ENCODE data around the gene CENPW.

The CENPW gene

DNA sequence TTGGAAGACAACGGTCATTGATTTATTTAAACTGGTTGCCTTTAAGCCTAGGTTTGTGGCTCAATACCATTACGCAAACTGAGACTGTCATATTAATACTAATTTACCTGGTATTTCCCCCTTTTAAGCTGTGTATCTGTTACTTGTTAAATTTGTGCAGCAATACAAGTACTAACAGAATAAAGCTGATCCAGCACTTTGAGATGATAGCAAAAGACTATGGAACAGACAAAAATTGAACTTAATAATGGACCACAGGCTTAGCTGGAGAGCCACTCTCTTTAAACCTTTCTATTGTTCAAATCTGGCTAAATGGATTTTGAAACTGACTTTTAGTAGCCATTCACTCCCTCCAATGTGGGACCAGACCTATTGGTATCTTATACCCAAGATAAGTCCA is 6.2 kb upstream of the CENPW start:
- Histone ChIP-seq H3K27me3 (ENCODE audit: control insufficient read depth in 5 of 5, insufficient read depth in 4 of 5, low read length in 5 of 5) (no peaks in the 10 kb centered on the region), H3K9ac (ENCODE audit: low read length in 5 of 5) (no peak overlapping the region), H3K9me3 (ENCODE audit: control insufficient read depth in 5 of 5, low read length in 5 of 5) (no peaks in the 10 kb centered on the region), H3K4me1 (ENCODE audit: control insufficient read depth in 5 of 5, insufficient read depth in 5 of 5, low read length in 5 of 5) (peaks cover 0 to 11% (median 9%) of the 10 kb centered on the region in 5 donors), H3K27ac (ENCODE audit: low read depth, low read length) (no peak overlapping the region), H3K4me3 (ENCODE audit: low read depth in 1 of 5, low read length in 5 of 5) (no peak overlapping the region), H3K36me3 (ENCODE audit: control insufficient read depth in 5 of 5, insufficient read depth in 5 of 5, low read length in 5 of 5) (no peaks in the 10 kb centered on the region)

DNA sequence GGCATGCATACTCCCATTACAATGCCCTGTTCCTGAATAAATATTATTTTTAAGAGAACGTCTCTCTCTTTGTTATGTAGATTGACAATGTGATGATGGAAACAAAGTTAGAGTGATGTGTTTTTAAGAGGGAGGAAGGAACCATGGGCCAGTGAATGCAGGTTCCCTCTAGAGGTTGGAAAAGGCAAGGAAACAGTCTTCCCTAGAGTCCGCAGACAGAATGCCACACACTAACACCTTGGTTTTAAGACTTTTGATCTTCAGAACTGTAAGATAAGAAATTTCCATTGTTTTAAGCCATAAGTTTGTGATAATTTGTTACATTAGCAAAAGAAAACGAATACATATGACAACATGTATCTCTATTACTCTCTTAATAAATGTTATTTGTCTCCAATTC is 4.7 kb upstream of the CENPW start:
- Histone ChIP-seq H3K9ac (ENCODE audit: low read length in 5 of 5) (no peak overlapping the region), H3K4me1 (ENCODE audit: control insufficient read depth in 5 of 5, insufficient read depth in 5 of 5, low read length in 5 of 5) (peaks cover 0 to 13% (median 11%) of the 10 kb centered on the region in 5 donors), H3K4me3 (ENCODE audit: low read depth in 1 of 5, low read length in 5 of 5) (no peak overlapping the region), H3K36me3 (ENCODE audit: control insufficient read depth in 5 of 5, insufficient read depth in 5 of 5, low read length in 5 of 5) (no peaks in the 10 kb centered on the region), H3K9me3 (ENCODE audit: control insufficient read depth in 5 of 5, low read length in 5 of 5) (no peaks in the 10 kb centered on the region), H3K27me3 (ENCODE audit: control insufficient read depth in 5 of 5, insufficient read depth in 4 of 5, low read length in 5 of 5) (no peaks in the 10 kb centered on the region), H3K27ac (ENCODE audit: low read depth, low read length) (no peak overlapping the region)

- H3K27ac ChIP-seq (ENCODE audit: low read depth, low read length), result peak overlapping the region; percentile 25
- H3K9me3 ChIP-seq (ENCODE audit: control insufficient read depth in 5 of 5, low read length in 5 of 5), result no peaks in the 10 kb centered on the region
- H3K36me3 ChIP-seq (ENCODE audit: control insufficient read depth in 5 of 5, insufficient read depth in 5 of 5, low read length in 5 of 5), result no peaks in the 10 kb centered on the region
- H3K9ac ChIP-seq (ENCODE audit: low read length in 5 of 5), result peak overlapping the region in 1 of 5 donors; percentile 59
- H3K27me3 ChIP-seq (ENCODE audit: control insufficient read depth in 5 of 5, insufficient read depth in 4 of 5, low read length in 5 of 5), result no peaks in the 10 kb centered on the region
- H3K4me1 ChIP-seq (ENCODE audit: control insufficient read depth in 5 of 5, insufficient read depth in 5 of 5, low read length in 5 of 5), result peaks cover 2 to 22% (median 20%) of the 10 kb centered on the region in 5 donors
- H3K4me3 ChIP-seq (ENCODE audit: low read depth in 1 of 5, low read length in 5 of 5), result no peak overlapping the region
Measured at GRCh38 chr6:126337323-126337722, 2.6 kb upstream of the CENPW start.

DNA sequence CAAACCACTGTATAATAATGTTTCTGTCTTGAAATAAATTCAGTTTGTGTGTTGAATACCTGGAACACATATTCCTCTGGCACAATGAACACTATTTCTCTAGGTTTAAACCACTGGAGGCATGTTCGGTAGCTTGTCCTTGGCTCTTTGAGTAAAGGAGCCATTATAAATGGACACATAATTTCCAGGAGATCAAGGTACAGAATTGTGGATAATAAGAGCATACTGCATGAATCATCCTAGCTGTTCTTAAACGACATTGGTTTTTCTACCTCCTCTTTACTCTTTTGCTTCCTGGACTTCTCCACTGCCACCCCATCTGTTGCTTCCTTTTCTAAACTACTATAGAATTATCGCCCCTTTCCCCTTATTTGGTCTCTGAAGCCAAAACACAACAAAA is 1.2 kb downstream of the CENPW start:
- Histone ChIP-seq H3K27ac (ENCODE audit: low read depth, low read length) (no peak overlapping the region), H3K9ac (ENCODE audit: low read length in 5 of 5) (peak overlapping the region in 1 of 5 donors; percentile 89), H3K4me1 (ENCODE audit: control insufficient read depth in 5 of 5, insufficient read depth in 5 of 5, low read length in 5 of 5) (peaks cover 2 to 22% (median 20%) of the 10 kb centered on the region in 5 donors), H3K27me3 (ENCODE audit: control insufficient read depth in 5 of 5, insufficient read depth in 4 of 5, low read length in 5 of 5) (no peaks in the 10 kb centered on the region), H3K9me3 (ENCODE audit: control insufficient read depth in 5 of 5, low read length in 5 of 5) (no peaks in the 10 kb centered on the region), H3K36me3 (ENCODE audit: control insufficient read depth in 5 of 5, insufficient read depth in 5 of 5, low read length in 5 of 5) (no peaks in the 10 kb centered on the region), H3K4me3 (ENCODE audit: low read depth in 1 of 5, low read length in 5 of 5) (no peak overlapping the region)

GRCh38 chr6:126344181-126344580 is 4.3 kb downstream of the CENPW start:
- no peak overlapping the region for H3K4me3 ChIP-seq (ENCODE audit: low read depth in 1 of 5, low read length in 5 of 5)

GRCh38 chr6:126351960-126352359 is 12.0 kb downstream of the CENPW start:
- H3K27me3 ChIP-seq (ENCODE audit: control insufficient read depth in 5 of 5, insufficient read depth in 4 of 5, low read length in 5 of 5), result no peaks in the 10 kb centered on the region
- no peaks in the 10 kb centered on the region for H3K36me3 ChIP-seq (ENCODE audit: control insufficient read depth in 5 of 5, insufficient read depth in 5 of 5, low read length in 5 of 5)
- H3K27ac ChIP-seq (ENCODE audit: low read depth, low read length), result no peak overlapping the region
- no peak overlapping the region for H3K4me3 ChIP-seq (ENCODE audit: low read depth in 1 of 5, low read length in 5 of 5)
- no peak overlapping the region for H3K9ac ChIP-seq (ENCODE audit: low read length in 5 of 5)
- H3K9me3 ChIP-seq (ENCODE audit: control insufficient read depth in 5 of 5, low read length in 5 of 5), result peaks cover 0 to 3% (median 0%) of the 10 kb centered on the region in 5 donors
- no peaks in the 10 kb centered on the region for H3K4me1 ChIP-seq (ENCODE audit: control insufficient read depth in 5 of 5, insufficient read depth in 5 of 5, low read length in 5 of 5)

More at GRCh38 chr6:126344181-126344580, 4.3 kb downstream of the CENPW start:
- H3K9me3 ChIP-seq (ENCODE audit: control insufficient read depth in 5 of 5, low read length in 5 of 5), result no peaks in the 10 kb centered on the region
- peaks cover 2 to 14% (median 11%) of the 10 kb centered on the region in 5 donors for H3K4me1 ChIP-seq (ENCODE audit: control insufficient read depth in 5 of 5, insufficient read depth in 5 of 5, low read length in 5 of 5)
- H3K27ac ChIP-seq (ENCODE audit: low read depth, low read length), result no peak overlapping the region
- H3K36me3 ChIP-seq (ENCODE audit: control insufficient read depth in 5 of 5, insufficient read depth in 5 of 5, low read length in 5 of 5), result no peaks in the 10 kb centered on the region
- H3K9ac ChIP-seq (ENCODE audit: low read length in 5 of 5), result no peak overlapping the region
- no peaks in the 10 kb centered on the region for H3K27me3 ChIP-seq (ENCODE audit: control insufficient read depth in 5 of 5, insufficient read depth in 4 of 5, low read length in 5 of 5)

DNA sequence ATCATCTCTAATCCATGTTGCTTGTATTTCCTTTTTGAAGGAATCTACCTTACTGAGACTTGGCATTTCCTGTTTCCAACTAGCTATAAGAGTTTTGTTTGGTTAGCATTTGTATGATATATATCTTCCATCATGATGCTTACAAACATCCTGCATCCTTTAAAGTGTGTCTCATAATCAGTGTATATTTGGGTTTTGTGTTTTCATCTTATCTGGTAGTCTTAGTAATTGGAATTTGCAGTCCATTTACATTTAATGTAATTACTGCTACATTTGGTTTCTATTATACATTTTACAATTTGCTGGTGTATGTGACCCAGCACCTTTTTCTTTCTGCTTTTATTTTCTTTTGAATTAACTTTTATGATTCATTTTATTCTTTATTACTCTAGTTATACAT is 12.6 kb downstream of the CENPW start:
- Histone ChIP-seq H3K4me3 (ENCODE audit: low read depth in 1 of 5, low read length in 5 of 5) (no peak overlapping the region), H3K9ac (ENCODE audit: low read length in 5 of 5) (no peak overlapping the region), H3K36me3 (ENCODE audit: control insufficient read depth in 5 of 5, insufficient read depth in 5 of 5, low read length in 5 of 5) (no peaks in the 10 kb centered on the region), H3K27ac (ENCODE audit: low read depth, low read length) (no peak overlapping the region), H3K27me3 (ENCODE audit: control insufficient read depth in 5 of 5, insufficient read depth in 4 of 5, low read length in 5 of 5) (no peaks in the 10 kb centered on the region), H3K9me3 (ENCODE audit: control insufficient read depth in 5 of 5, low read length in 5 of 5) (peaks cover 0 to 6% (median 0%) of the 10 kb centered on the region in 5 donors), H3K4me1 (ENCODE audit: control insufficient read depth in 5 of 5, insufficient read depth in 5 of 5, low read length in 5 of 5) (no peaks in the 10 kb centered on the region)

GRCh38 chr6:126356526-126356925 is 16.6 kb downstream of the CENPW start:
- Histone ChIP-seq H3K36me3 (ENCODE audit: control insufficient read depth in 5 of 5, insufficient read depth in 5 of 5, low read length in 5 of 5) (no peaks in the 10 kb centered on the region), H3K27me3 (ENCODE audit: control insufficient read depth in 5 of 5, insufficient read depth in 4 of 5, low read length in 5 of 5) (no peaks in the 10 kb centered on the region), H3K9ac (ENCODE audit: low read length in 5 of 5) (no peak overlapping the region), H3K9me3 (ENCODE audit: control insufficient read depth in 5 of 5, low read length in 5 of 5) (peaks cover 0 to 7% (median 6%) of the 10 kb centered on the region in 5 donors), H3K4me3 (ENCODE audit: low read depth in 1 of 5, low read length in 5 of 5) (no peak overlapping the region), H3K27ac (ENCODE audit: low read depth, low read length) (no peak overlapping the region), H3K4me1 (ENCODE audit: control insufficient read depth in 5 of 5, insufficient read depth in 5 of 5, low read length in 5 of 5) (no peaks in the 10 kb centered on the region)

DNA sequence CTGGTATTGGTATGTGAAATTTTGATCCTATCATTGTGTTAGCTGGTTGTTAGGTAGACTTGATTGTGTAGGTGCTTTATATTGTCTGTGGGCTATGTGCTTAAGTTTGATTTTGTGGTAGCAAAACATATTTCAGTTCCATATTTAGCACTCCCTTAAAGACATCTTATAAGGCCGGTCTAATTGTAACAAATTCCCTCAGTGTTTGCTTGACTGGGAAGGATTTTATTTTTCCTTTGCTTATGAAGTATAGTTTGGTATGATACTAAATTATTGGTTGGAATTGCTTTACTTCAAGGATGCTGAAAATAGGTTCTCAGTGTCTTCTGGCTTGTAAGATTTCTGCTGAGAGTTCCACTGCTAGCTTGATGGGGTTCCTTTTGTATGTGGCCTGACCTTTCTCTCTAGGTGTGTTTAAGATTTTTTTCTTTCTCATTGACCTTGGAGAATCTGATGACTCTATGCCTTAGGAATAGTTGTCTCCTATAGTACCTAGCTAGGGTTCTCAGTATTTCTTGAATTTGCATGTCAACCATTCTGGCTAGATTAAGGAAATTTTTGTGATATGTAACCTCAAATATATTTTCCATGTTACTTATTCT is 20.1 kb downstream of the CENPW start:
- H3K9ac ChIP-seq (ENCODE audit: low read length in 5 of 5), result no peak overlapping the region
- H3K9me3 ChIP-seq (ENCODE audit: control insufficient read depth in 5 of 5, low read length in 5 of 5), result peaks cover 0 to 7% (median 6%) of the 10 kb centered on the region in 5 donors
- no peaks in the 10 kb centered on the region for H3K36me3 ChIP-seq (ENCODE audit: control insufficient read depth in 5 of 5, insufficient read depth in 5 of 5, low read length in 5 of 5)
- H3K4me3 ChIP-seq (ENCODE audit: low read depth in 1 of 5, low read length in 5 of 5), result no peak overlapping the region
- no peak overlapping the region for H3K27ac ChIP-seq (ENCODE audit: low read depth, low read length)
- H3K4me1 ChIP-seq (ENCODE audit: control insufficient read depth in 5 of 5, insufficient read depth in 5 of 5, low read length in 5 of 5), result no peaks in the 10 kb centered on the region
- no peaks in the 10 kb centered on the region for H3K27me3 ChIP-seq (ENCODE audit: control insufficient read depth in 5 of 5, insufficient read depth in 4 of 5, low read length in 5 of 5)

DNA sequence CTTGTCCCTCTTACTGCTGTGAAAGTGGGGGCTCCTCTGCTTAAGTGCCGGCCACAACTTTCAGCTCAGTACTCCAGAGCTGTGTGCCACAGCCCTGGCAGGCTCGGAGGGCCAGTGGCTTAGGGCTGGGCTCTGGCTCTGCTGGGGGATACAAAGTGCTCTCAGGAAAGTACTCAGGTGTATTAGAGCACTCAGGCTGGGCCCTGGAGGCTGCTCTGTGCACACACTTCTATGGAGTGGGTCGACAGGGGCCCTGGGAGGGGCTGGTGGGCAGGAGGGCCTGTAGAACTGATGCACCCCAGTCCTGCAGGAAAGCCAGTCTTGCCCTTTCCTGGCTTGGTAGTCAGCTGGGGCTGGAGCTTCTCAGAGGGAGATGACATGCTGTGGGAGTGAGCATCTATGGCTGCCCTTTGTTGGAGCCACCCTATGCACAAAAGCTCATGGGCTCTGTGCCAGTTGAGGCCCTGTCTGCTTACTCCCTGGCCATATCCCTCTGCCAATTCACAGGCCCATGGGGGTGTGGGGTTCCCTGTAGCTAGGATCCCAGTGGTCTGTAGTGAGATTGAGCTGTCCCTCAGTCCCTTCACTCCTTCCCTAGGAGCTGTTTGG is 22.0 kb downstream of the CENPW start:
- Histone ChIP-seq H3K27me3 (ENCODE audit: control insufficient read depth in 5 of 5, insufficient read depth in 4 of 5, low read length in 5 of 5) (no peaks in the 10 kb centered on the region), H3K9ac (ENCODE audit: low read length in 5 of 5) (no peak overlapping the region), H3K4me1 (ENCODE audit: control insufficient read depth in 5 of 5, insufficient read depth in 5 of 5, low read length in 5 of 5) (peaks cover 0 to 6% (median 0%) of the 10 kb centered on the region in 5 donors), H3K36me3 (ENCODE audit: control insufficient read depth in 5 of 5, insufficient read depth in 5 of 5, low read length in 5 of 5) (no peaks in the 10 kb centered on the region), H3K9me3 (ENCODE audit: control insufficient read depth in 5 of 5, low read length in 5 of 5) (peaks cover 0 to 7% (median 4%) of the 10 kb centered on the region in 5 donors), H3K27ac (ENCODE audit: low read depth, low read length) (no peak overlapping the region), H3K4me3 (ENCODE audit: low read depth in 1 of 5, low read length in 5 of 5) (no peak overlapping the region)
